ACHN (cell line): ENCODE data around the gene SPATS2L.

Experiments
- DNase-seq: peaks from one replicate; pipeline ENCODE4 v3.0.0-alpha.2; 2015
- in situ Hi-C: cut with HindIII; loops from 2 replicates; pipeline ENCODE4 v1.10.0; 2017; ENCODE audit warnings: low sequenced_read_pairs, low pct_ligation_motif_present, low pct_unique_long_range_greater_than_20kb

SPATS2L gene

GRCh38 chr2:200496696-200497095 is 190.2 kb downstream of the SPATS2L start:
- in situ Hi-C loops, result loop anchor here (25.0 kb wide), 1 partner anchor 509 kb away; no protein-coding TSS in a partner anchor
- DNase-seq, result no peak

GRCh38 chr2:200498402-200499162 is 192.1 kb downstream of the SPATS2L start:
- in situ Hi-C loops, result loop anchor here (25.0 kb wide), 1 partner anchor 511 kb away; no protein-coding TSS in a partner anchor
- DNase-seq, result no peak

GRCh38 chr2:200502196-200502595 is 195.7 kb downstream of the SPATS2L start:
- in situ Hi-C loops, result no loop called here
- DNase-seq, result no peak

DNA sequence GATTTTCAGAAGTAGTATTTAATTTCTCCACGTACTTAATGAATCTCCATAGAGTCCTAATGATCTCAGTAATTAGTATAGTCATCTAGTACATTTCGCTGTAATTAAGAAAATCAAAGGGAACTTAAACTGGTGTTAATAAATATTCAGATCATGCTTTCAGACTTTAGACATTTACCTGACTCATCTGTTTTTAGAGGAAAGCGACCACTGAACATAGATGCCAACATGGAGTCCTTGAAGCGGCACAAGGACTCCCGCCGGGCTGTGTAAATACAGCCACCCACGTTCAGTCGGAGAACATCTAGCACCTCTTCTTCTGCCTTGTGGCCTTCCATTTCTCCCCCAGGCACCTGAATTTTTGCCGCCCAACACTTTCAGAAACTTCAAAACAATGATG is 200.2 kb downstream of the SPATS2L start:
- in situ Hi-C loops, result no loop called here
- no peak for DNase-seq

- in situ Hi-C loops, result no loop called here
- DNase-seq, result no peak
These were observed 200.7 kb downstream of the SPATS2L start for GRCh38 chr2:200507179-200507578.

DNA sequence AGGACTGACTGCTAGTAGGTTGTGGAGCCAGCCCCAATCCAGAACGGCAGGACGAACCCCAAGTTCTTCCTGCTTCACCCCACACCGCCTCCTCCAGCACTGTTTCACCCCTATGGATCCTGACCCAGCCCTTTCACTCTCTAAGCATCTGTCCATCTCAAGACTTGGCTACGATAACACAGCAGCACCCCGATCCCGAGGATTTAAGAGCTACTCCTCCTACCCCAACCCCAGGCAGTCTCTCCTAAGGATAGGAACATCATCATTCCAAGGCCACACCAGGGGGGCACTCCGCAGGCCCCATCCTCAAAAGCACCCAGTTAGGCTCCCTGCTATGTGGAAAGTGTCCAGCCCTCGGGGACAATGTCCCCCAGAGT is 202.7 kb downstream of the SPATS2L start:
- in situ Hi-C loops, result no loop called here
- DNase-seq, result peak; percentile 26

- in situ Hi-C loops, result no loop called here
These were observed 203.3 kb downstream of the SPATS2L start, which contains the start of gene KCTD18 for GRCh38 chr2:200509612-200510433. Gene KCTD18 (minus strand): TSS chr2:200510068. CDS start chr2:200507016, 3,052 bp downstream.

GRCh38 chr2:200515155-200515554 is 208.7 kb downstream of the SPATS2L start:
- DNase-seq, result no peak
- in situ Hi-C loops, result no loop called here

More at GRCh38 chr2:200509612-200510433, 203.3 kb downstream of the SPATS2L start, which contains the start of gene KCTD18:
- DNase-seq, result peak; percentile 91

DNA sequence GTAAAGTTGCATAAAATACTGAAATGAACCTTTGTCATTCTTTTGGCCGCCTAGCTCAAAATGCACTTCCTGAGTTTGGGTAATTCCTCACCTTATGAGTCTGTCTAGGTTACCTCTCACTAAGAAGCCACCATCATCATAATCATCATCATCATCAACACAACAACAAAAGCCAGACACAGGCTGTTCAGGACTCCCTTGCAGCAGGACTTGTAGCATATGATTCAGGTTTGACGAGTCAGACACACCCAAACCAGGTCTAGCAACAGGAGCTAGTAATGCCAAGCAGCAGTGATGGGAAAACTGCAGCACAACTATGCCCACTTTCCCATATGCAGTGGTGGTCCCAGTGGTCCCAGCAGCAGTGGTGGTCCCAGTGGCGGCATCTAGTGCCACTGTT is 216.7 kb downstream of the SPATS2L start:
- no peak for DNase-seq
- in situ Hi-C loops, result no loop called here

GRCh38 chr2:200523604-200524003 is 217.1 kb downstream of the SPATS2L start:
- no peak for DNase-seq
- in situ Hi-C loops, result no loop called here

DNA sequence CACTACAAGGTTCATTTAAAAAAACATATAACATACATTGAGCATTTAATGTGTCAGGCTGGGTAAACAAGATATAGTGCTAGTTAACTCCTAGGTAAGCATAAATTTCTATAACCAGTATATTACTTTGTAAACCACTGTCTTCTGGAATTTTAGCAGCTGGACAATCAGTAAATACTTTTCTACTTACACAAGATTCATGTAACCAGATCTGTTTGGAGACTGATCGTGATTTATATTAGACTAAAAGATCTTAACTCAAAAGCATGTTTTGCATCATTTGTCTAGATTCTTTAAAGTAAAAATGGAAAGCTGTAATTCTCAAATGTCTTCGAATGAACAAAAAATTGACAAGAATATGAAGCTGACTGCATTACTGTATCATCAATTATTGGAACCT is 218.6 kb downstream of the SPATS2L start:
- in situ Hi-C loops, result no loop called here
- DNase-seq, result no peak

DNA sequence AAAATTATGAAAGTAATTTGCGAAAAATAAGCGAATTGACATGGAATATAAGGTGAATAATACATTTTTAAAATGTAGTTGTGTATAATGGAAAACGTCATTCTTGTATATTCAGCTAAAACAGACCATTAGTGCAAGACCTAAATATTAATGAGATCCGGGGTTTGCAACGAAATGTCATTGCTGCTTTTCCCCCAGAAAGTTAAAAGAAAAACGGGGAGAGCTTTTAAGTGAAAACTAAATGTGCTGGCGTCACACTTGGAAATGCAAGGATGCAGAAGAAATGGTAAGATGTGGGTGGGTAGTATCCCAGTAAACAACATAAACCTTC is 219.0 kb downstream of the SPATS2L start:
- in situ Hi-C loops, result no loop called here
- DNase-seq, result no peak

DNA sequence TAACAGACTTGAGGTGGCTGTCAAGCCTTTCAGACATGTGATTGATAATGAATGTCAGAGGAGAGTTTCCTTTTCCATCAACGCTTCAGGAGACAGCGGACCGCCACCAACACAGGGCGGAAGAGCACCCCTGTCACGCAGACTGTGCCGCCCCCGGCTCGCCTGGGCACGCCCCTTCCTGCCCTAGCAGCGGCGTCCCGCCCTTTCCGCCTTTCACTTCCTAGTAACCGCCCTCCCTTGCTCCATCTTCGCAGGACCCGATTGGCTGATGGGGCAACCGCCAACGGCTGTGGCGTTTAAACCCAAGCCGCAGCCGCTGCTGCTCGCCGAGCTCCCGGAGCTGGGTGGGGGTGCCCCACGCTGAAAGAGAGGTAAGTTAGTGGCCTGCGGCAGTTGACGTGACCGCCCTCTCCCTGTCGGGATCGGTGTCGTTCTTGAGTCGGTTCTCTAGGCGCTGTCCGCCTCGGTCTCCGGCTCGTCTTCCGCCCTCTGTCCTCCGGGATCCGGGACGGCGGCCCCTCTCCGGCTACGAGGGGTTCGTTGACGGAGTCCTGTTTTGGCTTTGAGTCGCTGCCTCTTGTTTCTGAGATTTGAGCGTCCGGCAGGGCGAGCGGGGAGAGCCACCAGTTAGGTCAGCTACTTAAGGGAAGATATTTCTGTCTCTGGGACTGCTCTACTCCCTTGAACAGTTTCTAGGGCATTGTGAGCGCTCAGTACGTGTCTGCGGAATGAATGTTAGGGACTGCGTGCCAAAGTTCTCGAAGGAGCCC is 219.6 kb downstream of the SPATS2L start, which contains the start of gene SGO2:
Gene SGO2 (plus strand): TSS at position 326 of the 770 bp plus-strand sequence. CDS start 6,769 bp downstream, outside the sequence.
- in situ Hi-C loops, result no loop called here
- DNase-seq, result peak; percentile 97

- no peak for DNase-seq
- in situ Hi-C loops, result no loop called here
These were observed 221.7 kb downstream of the SPATS2L start for GRCh38 chr2:200528228-200528627.
